Measurements from ENCODE around the gene SDK1.

DNA sequence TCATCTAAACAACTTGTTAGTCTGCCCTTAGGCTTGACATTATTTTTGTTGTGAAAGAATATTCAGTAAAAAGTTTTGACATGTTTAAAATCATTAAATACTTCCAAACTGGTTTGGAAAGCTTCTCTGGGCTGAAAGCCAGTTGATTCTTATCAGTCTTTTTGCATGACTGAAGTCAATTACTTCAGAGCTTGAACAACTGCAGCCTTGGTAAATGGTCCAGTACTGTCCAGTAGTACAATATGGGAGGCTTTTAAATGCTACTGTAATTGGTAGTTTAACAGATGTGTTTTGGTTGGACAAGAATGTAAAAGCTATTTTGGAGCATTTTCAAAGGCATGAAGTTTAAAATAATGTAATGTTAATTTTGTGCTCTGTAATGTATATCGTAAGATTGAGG lies 103.4 kb downstream of the SDK1 start:
- TF ChIP-seq, protein P1, sequence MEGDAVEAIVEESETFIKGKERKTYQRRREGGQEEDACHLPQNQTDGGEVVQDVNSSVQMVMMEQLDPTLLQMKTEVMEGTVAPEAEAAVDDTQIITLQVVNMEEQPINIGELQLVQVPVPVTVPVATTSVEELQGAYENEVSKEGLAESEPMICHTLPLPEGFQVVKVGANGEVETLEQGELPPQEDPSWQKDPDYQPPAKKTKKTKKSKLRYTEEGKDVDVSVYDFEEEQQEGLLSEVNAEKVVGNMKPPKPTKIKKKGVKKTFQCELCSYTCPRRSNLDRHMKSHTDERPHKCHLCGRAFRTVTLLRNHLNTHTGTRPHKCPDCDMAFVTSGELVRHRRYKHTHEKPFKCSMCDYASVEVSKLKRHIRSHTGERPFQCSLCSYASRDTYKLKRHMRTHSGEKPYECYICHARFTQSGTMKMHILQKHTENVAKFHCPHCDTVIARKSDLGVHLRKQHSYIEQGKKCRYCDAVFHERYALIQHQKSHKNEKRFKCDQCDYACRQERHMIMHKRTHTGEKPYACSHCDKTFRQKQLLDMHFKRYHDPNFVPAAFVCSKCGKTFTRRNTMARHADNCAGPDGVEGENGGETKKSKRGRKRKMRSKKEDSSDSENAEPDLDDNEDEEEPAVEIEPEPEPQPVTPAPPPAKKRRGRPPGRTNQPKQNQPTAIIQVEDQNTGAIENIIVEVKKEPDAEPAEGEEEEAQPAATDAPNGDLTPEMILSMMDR (IDR thresholded peaks at IDR 0.05 in 4 of 5, conservative IDR thresholded peaks at IDR 0.05 in 1 of 5): no peak
- TF ChIP-seq POLR2A (IDR thresholded peaks at IDR 0.05): no peak
